Measurements from ENCODE around the gene DNAJA4.
"Not testable (repeated sequence)": the region's sequence is repeated elsewhere in the genome, so short reads cannot be mapped to it uniquely, and the experiment has no call there.

DNA sequence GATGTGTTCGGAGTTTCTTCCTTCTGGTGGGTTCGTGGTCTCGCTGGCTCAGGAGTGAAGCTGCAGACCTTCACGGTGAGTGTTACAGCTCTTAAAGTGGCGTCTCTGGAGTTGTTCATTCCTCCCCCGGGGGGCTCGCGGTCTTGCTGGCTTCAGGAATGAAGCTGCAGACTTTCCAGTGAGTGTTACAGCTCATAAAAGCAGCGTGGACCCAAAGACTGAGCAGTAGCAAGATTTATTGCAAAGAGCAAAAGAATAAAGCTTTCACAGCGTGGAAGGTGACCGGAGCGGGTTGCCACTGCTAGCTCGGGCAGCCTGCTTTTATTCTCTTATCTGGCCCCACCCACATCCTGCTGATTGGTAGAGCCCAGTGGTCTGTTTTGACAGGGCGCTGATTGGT lies 19.0 kb upstream of the DNAJA4 start:
- TF ChIP-seq, protein P1, sequence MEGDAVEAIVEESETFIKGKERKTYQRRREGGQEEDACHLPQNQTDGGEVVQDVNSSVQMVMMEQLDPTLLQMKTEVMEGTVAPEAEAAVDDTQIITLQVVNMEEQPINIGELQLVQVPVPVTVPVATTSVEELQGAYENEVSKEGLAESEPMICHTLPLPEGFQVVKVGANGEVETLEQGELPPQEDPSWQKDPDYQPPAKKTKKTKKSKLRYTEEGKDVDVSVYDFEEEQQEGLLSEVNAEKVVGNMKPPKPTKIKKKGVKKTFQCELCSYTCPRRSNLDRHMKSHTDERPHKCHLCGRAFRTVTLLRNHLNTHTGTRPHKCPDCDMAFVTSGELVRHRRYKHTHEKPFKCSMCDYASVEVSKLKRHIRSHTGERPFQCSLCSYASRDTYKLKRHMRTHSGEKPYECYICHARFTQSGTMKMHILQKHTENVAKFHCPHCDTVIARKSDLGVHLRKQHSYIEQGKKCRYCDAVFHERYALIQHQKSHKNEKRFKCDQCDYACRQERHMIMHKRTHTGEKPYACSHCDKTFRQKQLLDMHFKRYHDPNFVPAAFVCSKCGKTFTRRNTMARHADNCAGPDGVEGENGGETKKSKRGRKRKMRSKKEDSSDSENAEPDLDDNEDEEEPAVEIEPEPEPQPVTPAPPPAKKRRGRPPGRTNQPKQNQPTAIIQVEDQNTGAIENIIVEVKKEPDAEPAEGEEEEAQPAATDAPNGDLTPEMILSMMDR (IDR thresholded peaks at IDR 0.05; ENCODE audit: low read depth, low read length, poor library complexity, severe bottlenecking): not testable (repeated sequence)
- TF ChIP-seq EZH2phosphoT487 (IDR thresholded peaks at IDR 0.05; ENCODE audit: borderline replicate concordance, low read length): not testable (repeated sequence)
